Esophagus (tissue), 2 donors: ENCODE results near the gene UGT1A7. TPM values are rescaled to one million over a fixed set of nuclear protein-coding genes. Genes with fewer than 3 reads are reported as not detected.
"Not testable (repeated sequence)": the region's sequence is repeated elsewhere in the genome, so short reads cannot be mapped to it uniquely, and the experiment has no call there.

Experiments
- H3K27ac ChIP-seq, 2 donors: one replicate each; pipeline ENCODE4 v1.5.1; 2013; ENCODE audit warnings: low read depth in 2 of 2, mild to moderate bottlenecking in 2 of 2, inconsistent platforms in 1 of 2, low read length in 1 of 2, moderate library complexity in 1 of 2
- H3K27me3 ChIP-seq, 2 donors: one replicate each; pipeline ENCODE4 v1.6.1; 2013; ENCODE audit warnings: low read length in 2 of 2, control low read depth in 1 of 2, mild to moderate bottlenecking in 1 of 2; ENCODE audit not compliant: insufficient read depth in 2 of 2, control insufficient read depth in 1 of 2
- H3K36me3 ChIP-seq, 2 donors: one replicate each; pipeline ENCODE4 v1.6.1; 2013; ENCODE audit warnings: low read length in 1 of 2; ENCODE audit not compliant: control insufficient read depth in 2 of 2, insufficient read depth in 2 of 2
- H3K4me1 ChIP-seq, 2 donors: one replicate each; pipeline ENCODE4 v1.6.1; 2013; ENCODE audit warnings: low read length in 1 of 2; ENCODE audit not compliant: control insufficient read depth in 2 of 2, insufficient read depth in 2 of 2
- H3K4me3 ChIP-seq, 2 donors: one replicate each; pipeline ENCODE4 v1.5.1; 2013; ENCODE audit warnings: low read length in 2 of 2, mild to moderate bottlenecking in 2 of 2, low read depth in 1 of 2, moderate library complexity in 1 of 2
- H3K9me3 ChIP-seq, 2 donors: one replicate each; pipeline ENCODE4 v1.6.1; 2013; ENCODE audit warnings: mild to moderate bottlenecking in 2 of 2, low read depth in 1 of 2, low read length in 1 of 2, moderate library complexity in 1 of 2; ENCODE audit not compliant: control insufficient read depth in 2 of 2, insufficient read depth in 1 of 2
- WGBS, 2 donors: extraction: QIAGEN DNeasy Blood & Tissue Kit; methylation state at CpG; one replicate each; pipeline ENCODE4 v1.1.7; 2013; 5-methylcytosine and 5-hydroxymethylcytosine counted together
- polyA plus RNA-seq, 2 donors: library from polyadenylated mRNA; stranded (reverse); fragments of 200-250 nt; gene quantifications; one replicate each; pipeline ENCODE4 v1.2.3, GENCODE V29; 2013
- donor health status: healthy with polysubstance abuse.
- donor health status: Bipolar disorder and iron deficiency.

The UGT1A7 gene
- polyA plus RNA-seq, 2 donors: 28.8 to 54.2 TPM

DNA sequence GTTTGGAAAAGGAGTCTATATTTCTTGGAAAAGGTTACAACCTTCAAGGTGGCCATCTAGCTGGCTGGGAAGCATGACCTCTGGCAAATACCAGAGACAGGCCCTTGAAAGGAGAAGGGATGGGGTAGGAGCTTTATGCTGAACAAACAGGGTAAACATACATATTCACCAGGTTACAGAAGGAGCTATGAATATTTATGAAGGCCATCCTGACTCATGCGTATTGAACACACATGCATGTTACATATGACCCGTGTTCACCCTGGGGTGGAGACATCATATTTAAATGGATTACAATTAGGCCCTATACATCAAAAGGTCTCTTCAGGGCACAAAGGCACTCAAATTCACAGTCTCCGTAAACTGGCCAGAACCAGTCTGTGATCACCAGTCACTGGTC lies 25.8 kb upstream of the UGT1A7 start:
- not testable (repeated sequence) for H3K27me3 ChIP-seq, H3K9me3 ChIP-seq, H3K36me3 ChIP-seq, H3K4me1 ChIP-seq, H3K27ac ChIP-seq, H3K4me3 ChIP-seq
- WGBS, 2 donors: 89 to 96% methylated on average over 3 of the region's 3 CpGs

DNA sequence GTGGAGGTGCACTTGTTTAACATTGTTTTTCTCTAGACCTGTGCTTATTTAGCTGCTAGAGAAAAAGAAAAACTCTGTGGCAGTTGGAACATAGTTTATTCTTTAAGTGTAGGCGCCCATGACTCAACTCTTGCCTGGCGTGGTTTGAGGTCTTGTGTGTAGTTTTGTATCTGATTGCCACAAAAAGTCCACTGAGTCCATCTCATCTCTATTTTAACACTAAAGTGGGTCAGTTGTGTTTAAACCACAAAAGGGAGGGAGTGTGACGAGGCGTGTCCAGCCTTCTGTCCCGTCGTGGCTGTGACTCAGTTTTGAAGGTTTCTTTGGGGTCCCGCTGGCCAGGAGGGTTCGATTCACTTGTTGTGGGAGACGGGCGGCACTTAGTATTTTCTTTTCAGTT lies 25.3 kb upstream of the UGT1A7 start:
- Histone ChIP-seq H3K36me3 (no peaks in the 10 kb centered on the region), H3K4me3 (no peak overlapping the region), H3K4me1 (no peaks in the 10 kb centered on the region), H3K27ac (no peak overlapping the region), H3K27me3 (peaks cover 0 to 2% of the 10 kb centered on the region in 2 donors), H3K9me3 (no peaks in the 10 kb centered on the region)
- 78 to 83% methylated on average over 10 of the region's 10 CpGs for WGBS, 2 donors

DNA sequence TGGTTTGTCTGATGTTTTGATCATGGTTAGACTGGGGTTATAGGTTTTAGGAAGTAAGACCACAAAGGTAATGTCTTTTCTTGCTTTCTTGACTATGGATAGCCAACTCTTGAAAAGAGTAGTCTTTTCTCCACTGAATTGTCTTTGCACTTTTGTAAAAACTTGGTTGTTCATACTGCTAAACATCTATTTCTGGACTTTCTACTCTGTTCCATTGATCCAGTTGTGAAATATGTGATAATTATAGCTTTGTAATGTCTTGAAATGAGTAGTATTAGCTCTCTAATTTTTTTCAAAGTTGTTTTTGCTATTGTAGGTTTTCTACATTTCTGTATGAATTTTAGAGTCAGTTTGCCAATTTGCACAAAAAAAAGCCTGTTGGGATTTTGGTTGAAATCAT lies 23.1 kb upstream of the UGT1A7 start:
- Histone ChIP-seq H3K4me3 (no peak overlapping the region), H3K27me3 (peaks cover 0 to 2% of the 10 kb centered on the region in 2 donors), H3K36me3 (no peaks in the 10 kb centered on the region), H3K27ac (no peak overlapping the region), H3K4me1 (no peaks in the 10 kb centered on the region), H3K9me3 (no peaks in the 10 kb centered on the region)

DNA sequence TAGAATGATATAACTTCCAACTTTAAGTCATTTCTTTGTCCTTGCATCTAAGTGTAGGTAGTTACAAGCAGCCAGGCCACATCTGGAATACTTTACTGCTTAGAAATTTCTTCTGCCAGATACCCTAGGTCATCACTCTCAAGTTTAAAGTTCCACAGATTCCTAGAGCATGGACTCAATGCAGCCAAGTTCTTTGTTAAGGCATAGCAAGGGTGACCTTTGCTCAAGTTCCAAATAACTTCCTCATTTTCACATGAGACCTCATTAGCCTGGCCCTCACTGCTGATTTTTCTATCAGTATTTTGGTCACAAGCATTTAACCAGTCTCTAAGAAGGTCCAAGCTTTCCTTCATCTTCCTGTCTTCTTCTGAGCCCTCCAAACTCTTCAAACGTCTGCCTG lies 17.8 kb upstream of the UGT1A7 start:
- Histone ChIP-seq H3K9me3 (no peaks in the 10 kb centered on the region), H3K4me1 (no peaks in the 10 kb centered on the region), H3K27me3 (no peaks in the 10 kb centered on the region), H3K27ac (no peak overlapping the region), H3K4me3 (no peak overlapping the region), H3K36me3 (no peaks in the 10 kb centered on the region)
- WGBS, 2 donors: 50 to 53% methylated on average over 1 of the region's 1 CpG

DNA sequence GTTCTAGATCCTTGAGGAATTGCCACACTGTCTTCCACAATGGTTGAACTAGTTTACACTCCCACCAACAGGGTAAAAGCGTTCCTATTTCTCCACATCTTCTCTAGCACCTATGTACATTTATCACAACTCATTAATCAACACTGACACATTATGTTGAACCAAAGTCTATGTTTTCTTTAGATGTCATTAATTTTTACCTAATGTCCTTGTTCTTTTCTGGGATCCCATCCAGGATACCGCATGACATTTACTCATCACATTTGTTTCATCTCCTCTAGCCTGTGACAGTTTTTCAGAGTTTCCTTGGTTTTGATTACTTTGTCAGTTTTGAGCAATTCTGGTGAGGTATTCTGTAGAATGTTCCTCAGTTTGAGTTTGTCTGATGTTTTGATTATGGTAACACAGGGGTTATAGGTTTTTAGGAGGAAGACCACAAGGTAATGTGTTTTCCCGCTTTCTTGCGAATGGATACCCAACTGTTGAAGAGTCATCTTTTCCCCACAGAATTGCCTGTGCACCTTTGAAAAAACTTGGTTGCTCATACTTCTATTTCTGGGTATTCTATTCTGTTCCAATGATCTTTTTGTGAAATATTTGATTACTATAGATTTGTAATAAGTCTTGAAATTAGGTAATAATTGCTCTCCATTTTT lies 13.0 kb upstream of the UGT1A7 start:
- Histone ChIP-seq H3K4me1 (no peaks in the 10 kb centered on the region), H3K9me3 (no peaks in the 10 kb centered on the region), H3K4me3 (no peak overlapping the region), H3K27me3 (no peaks in the 10 kb centered on the region), H3K27ac (no peak overlapping the region), H3K36me3 (no peaks in the 10 kb centered on the region)
- WGBS, 2 donors: 70 to 82% methylated on average over 4 of the region's 4 CpGs

DNA sequence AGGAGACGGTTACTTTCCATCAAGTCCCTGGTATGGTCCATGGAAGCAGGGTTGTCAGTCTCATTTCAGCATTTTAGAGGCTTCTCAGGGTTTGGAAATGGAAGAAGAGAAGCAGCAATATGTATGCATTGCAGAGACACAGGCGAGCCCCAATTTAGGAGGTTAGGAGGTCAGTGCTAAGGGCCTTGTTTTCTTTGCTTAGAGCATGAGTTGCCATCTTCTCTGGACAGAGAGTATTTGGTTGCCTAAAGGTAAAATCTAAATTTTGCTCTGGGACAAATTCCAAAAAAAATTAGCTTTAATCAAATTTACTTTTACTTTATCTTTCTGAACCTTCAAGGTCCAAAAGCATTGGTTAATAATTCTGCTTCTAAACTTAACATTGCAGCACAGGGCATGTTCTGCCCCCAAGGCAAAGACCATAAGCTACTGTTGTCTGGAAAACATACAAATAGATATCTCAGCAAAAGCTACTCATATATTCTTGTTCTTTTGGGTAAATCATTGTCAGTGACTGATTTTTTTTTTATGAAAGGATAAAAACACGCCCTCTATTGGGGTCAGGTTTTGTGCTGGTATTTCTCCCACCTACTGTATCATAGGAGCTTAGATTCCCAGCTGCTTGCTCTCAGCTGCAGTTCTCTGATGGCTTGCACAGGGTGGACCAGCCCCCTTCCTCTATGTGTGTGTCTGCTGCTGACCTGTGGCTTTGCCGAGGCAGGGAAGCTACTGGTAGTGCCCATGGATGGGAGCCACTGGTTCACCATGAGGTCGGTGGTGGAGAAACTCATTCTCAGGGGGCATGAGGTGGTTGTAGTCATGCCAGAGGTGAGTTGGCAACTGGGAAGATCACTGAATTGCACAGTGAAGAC lies 10.2 kb upstream of the UGT1A7 start, which contains the start of gene UGT1A9:
UGT1A9 (plus strand) TSS at position 609 of the 872 bp plus-strand sequence; CDS start at position 646, 37 bp downstream.
- WGBS, 2 donors: 88 to 89% methylated on average over 5 of the region's 5 CpGs
- no peak within 1 kb of the TSS for H3K27ac ChIP-seq
- no peaks in the 10 kb centered on the region for H3K36me3 ChIP-seq
- no peaks in the 10 kb centered on the region for H3K4me1 ChIP-seq
- no peaks in the 10 kb centered on the region for H3K9me3 ChIP-seq
- H3K27me3 ChIP-seq: no peaks in the 10 kb centered on the region
- H3K4me3 ChIP-seq: no peak within 1 kb of the TSS

DNA sequence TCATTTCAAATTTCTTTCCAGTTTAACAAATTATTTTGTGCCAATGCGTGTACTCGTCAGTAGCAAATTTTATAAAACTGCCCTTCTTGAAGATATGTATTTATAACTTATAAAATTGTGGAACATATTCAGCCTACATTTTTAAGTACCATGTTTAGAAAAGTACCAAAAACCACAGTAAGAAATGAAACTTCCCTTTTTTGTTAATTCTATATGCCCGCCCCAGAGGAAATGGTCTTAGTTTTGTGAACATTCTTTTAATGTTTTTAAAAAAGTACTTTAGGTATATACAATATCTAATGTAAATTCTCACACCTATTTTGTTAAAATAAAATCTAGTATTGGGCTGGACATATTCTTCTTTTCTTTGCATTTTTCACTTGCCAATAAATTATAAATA lies 8.8 kb upstream of the UGT1A7 start:
- H3K4me1 ChIP-seq: no peaks in the 10 kb centered on the region
- H3K27me3 ChIP-seq: no peaks in the 10 kb centered on the region
- WGBS, 2 donors: 69 to 73% methylated on average over 3 of the region's 3 CpGs
- no peak overlapping the region for H3K27ac ChIP-seq
- H3K36me3 ChIP-seq: no peaks in the 10 kb centered on the region
- H3K4me3 ChIP-seq: no peak overlapping the region
- no peaks in the 10 kb centered on the region for H3K9me3 ChIP-seq

DNA sequence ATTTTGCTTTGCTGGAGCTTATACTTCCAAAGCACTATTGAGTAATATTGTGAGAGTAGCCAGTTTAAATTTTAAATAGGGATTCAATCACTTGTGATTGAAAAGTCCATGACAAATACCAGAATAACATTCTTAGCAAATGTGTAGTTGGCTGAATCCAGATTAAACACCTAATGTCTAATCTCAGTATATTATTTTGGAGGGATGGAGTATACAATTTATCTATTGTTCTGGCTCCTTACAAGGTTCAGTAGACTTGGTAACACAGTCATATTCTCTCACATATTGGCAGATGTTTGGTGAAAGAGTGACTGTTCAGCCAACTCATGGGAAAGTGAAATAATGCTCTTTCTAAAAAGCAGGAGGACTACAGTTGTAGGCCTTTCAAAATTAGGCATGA lies 7.8 kb upstream of the UGT1A7 start:
- no peaks in the 10 kb centered on the region for H3K36me3 ChIP-seq
- no peak overlapping the region for H3K4me3 ChIP-seq
- no peak overlapping the region for H3K27ac ChIP-seq
- H3K27me3 ChIP-seq: no peaks in the 10 kb centered on the region
- no peaks in the 10 kb centered on the region for H3K9me3 ChIP-seq
- H3K4me1 ChIP-seq: no peaks in the 10 kb centered on the region

DNA sequence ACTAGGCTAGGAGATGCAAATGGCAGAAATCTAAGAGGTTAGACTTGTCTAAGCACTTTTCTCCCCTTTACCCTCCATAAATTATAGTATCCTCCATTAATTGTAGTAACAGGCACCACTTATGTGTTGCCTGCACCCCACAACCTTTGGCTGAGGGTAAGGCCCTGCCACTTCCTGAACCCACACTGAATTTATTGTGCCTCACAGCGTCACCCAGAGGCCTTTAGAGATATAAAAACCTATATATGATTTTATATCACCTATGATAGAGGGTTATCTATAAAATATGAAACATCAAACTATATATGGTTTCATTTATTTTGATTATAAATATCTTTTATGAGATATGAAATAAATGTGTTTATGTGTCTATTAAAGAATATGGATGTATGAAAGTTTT lies 7.4 kb upstream of the UGT1A7 start:
- Histone ChIP-seq H3K4me1 (no peaks in the 10 kb centered on the region), H3K9me3 (no peaks in the 10 kb centered on the region), H3K4me3 (no peak overlapping the region), H3K27ac (no peak overlapping the region), H3K36me3 (no peaks in the 10 kb centered on the region), H3K27me3 (no peaks in the 10 kb centered on the region)
- 64 to 68% methylated on average over 1 of the region's 1 CpG for WGBS, 2 donors

DNA sequence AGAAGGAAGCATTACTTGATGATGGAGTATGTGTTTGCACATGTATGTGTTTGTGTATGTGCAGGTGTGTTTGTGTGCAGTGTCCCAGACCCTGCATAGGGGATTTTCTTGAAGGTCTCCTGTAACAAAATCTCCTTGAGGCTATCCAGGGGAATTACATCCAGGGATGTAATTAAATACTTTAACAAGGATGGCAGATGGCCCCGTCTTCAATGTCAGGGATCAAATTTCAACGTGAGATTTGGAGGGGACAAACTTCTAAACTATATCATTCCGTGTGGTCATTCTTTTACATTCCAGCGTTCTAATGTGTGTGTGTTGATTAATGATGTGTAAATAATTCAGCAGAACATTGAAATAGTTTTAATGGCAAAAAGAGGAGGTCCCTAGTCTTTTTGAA lies 6.7 kb upstream of the UGT1A7 start:
- Histone ChIP-seq H3K27ac (no peak overlapping the region), H3K9me3 (no peaks in the 10 kb centered on the region), H3K4me1 (no peaks in the 10 kb centered on the region), H3K36me3 (no peaks in the 10 kb centered on the region), H3K4me3 (no peak overlapping the region), H3K27me3 (no peaks in the 10 kb centered on the region)
- WGBS, 2 donors: 39 to 48% methylated on average over 4 of the region's 4 CpGs
